ENCODE measurements around the gene AKR1C3. TPM values are rescaled to one million over a fixed set of nuclear protein-coding genes. Genes with fewer than 3 reads are reported as not detected.

Gene AKR1C3
- total and polyA plus RNA-seq, 2 experiments from 2014 or later = 6.9 to 9.1 TPM

GRCh38 chr10:5146920-5147254 is 52.7 kb downstream of the AKR1C3 start (continued):
- TF ChIP-seq, protein P1, sequence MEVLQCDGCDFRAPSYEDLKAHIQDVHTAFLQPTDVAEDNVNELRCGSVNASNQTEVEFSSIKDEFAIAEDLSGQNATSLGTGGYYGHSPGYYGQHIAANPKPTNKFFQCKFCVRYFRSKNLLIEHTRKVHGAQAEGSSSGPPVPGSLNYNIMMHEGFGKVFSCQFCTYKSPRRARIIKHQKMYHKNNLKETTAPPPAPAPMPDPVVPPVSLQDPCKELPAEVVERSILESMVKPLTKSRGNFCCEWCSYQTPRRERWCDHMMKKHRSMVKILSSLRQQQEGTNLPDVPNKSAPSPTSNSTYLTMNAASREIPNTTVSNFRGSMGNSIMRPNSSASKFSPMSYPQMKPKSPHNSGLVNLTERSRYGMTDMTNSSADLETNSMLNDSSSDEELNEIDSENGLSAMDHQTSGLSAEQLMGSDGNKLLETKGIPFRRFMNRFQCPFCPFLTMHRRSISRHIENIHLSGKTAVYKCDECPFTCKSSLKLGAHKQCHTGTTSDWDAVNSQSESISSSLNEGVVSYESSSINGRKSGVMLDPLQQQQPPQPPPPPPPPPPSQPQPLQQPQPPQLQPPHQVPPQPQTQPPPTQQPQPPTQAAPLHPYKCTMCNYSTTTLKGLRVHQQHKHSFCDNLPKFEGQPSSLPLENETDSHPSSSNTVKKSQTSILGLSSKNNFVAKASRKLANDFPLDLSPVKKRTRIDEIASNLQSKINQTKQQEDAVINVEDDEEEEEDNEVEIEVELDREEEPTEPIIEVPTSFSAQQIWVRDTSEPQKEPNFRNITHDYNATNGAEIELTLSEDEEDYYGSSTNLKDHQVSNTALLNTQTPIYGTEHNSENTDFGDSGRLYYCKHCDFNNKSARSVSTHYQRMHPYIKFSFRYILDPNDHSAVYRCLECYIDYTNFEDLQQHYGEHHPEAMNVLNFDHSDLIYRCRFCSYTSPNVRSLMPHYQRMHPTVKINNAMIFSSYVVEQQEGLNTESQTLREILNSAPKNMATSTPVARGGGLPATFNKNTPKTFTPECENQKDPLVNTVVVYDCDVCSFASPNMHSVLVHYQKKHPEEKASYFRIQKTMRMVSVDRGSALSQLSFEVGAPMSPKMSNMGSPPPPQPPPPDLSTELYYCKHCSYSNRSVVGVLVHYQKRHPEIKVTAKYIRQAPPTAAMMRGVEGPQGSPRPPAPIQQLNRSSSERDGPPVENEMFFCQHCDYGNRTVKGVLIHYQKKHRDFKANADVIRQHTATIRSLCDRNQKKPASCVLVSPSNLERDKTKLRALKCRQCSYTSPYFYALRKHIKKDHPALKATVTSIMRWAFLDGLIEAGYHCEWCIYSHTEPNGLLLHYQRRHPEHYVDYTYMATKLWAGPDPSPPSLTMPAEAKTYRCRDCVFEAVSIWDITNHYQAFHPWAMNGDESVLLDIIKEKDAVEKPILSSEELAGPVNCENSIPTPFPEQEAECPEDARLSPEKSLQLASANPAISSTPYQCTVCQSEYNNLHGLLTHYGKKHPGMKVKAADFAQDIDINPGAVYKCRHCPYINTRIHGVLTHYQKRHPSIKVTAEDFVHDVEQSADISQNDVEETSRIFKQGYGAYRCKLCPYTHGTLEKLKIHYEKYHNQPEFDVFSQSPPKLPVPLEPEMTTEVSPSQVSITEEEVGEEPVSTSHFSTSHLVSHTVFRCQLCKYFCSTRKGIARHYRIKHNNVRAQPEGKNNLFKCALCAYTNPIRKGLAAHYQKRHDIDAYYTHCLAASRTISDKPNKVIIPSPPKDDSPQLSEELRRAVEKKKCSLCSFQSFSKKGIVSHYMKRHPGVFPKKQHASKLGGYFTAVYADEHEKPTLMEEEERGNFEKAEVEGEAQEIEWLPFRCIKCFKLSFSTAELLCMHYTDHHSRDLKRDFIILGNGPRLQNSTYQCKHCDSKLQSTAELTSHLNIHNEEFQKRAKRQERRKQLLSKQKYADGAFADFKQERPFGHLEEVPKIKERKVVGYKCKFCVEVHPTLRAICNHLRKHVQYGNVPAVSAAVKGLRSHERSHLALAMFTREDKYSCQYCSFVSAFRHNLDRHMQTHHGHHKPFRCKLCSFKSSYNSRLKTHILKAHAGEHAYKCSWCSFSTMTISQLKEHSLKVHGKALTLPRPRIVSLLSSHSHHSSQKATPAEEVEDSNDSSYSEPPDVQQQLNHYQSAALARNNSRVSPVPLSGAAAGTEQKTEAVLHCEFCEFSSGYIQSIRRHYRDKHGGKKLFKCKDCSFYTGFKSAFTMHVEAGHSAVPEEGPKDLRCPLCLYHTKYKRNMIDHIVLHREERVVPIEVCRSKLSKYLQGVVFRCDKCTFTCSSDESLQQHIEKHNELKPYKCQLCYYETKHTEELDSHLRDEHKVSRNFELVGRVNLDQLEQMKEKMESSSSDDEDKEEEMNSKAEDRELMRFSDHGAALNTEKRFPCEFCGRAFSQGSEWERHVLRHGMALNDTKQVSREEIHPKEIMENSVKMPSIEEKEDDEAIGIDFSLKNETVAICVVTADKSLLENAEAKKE (CRISPR knock-in tag; IDR thresholded peaks at IDR 0.05) = no peak
- no peak for TF ChIP-seq EZH2phosphoT487 (IDR thresholded peaks at IDR 0.05; ENCODE audit: unreplicated experiment)

- Mint-ChIP-seq H3K36me3 (ENCODE audit: low read depth) (peaks cover 3% of the 10 kb centered on the region; the same call in 2 of the 3 replicates), H3K27me3 (ENCODE audit: insufficient read depth, low read depth, poor library complexity) (no peaks in the 10 kb centered on the region), H3K27ac (no peak overlapping the region), H3K4me3 (no peak overlapping the region), H3K4me1 (no peaks in the 10 kb centered on the region), H3K9me3 (peaks cover 59% of the 10 kb centered on the region)
- Histone ChIP-seq H3K27ac (ENCODE audit: low read depth) (no peak overlapping the region), H3K27me3 (ENCODE audit: insufficient read depth) (no peaks in the 10 kb centered on the region), H3K4me3 (no peak overlapping the region), H3F3A (replicated peaks; ENCODE audit: low read depth) (no peaks in the 10 kb centered on the region), H3K36me3 (ENCODE audit: insufficient read depth) (no peaks in the 10 kb centered on the region), H3K4me2 (no peak overlapping the region), H3K4me1 (ENCODE audit: insufficient read depth) (no peaks in the 10 kb centered on the region), H4K20me1 (replicated peaks; ENCODE audit: insufficient read depth) (no peaks in the 10 kb centered on the region), H2AFZ (no peak overlapping the region), H3K9me2 (ENCODE audit: insufficient read depth) (peaks cover 4% of the 10 kb centered on the region), H3K79me2 (replicated peaks; ENCODE audit: insufficient read depth) (no peaks in the 10 kb centered on the region)
- DNase-seq (ENCODE audit: low spot score) (no peak), ATAC-seq (no peak)
- TF ChIP-seq, protein P1 (CRISPR knock-in tag; IDR thresholded peaks at IDR 0.05) = no peak
- TF ChIP-seq ZNF114 (CRISPR knock-in tag; IDR thresholded peaks at IDR 0.05) (no peak), POLR2AphosphoS5 (IDR thresholded peaks at IDR 0.05; ENCODE audit: low read depth) (no peak)
Measured at GRCh38 chr10:5147255-5147980, 53.2 kb downstream of the AKR1C3 start.

Data from GM23338 (cell line).